DOHH2 (cell line): ENCODE results near the gene EXOSC3.

Experiments
- H3F3A ChIP-seq: fragments of 200-600 bp; sonication (generic), shearing (Covaris generic); 2 replicates; pipeline ENCODE4 v1.6.0; 2016; ENCODE audit warnings: antibody characterized with exemption, mild to moderate bottlenecking; ENCODE audit not compliant: control insufficient read depth, insufficient read depth
- H3K27ac ChIP-seq: fragments of 200-600 bp; sonication (generic); 2 replicates; pipeline ENCODE4 v1.5.1; 2014; ENCODE audit warnings: low read depth, mild to moderate bottlenecking, low read length, moderate library complexity
- H3K27me3 ChIP-seq: fragments of 200-600 bp; sonication (generic); 2 replicates; pipeline ENCODE4 v1.6.1; 2014; ENCODE audit warnings: mild to moderate bottlenecking, low read length, mixed read lengths; ENCODE audit not compliant: control insufficient read depth
- H3K36me3 ChIP-seq: fragments of 200-600 bp; sonication (generic); 2 replicates; pipeline ENCODE4 v1.6.1; 2014; ENCODE audit warnings: mild to moderate bottlenecking, low read length, moderate library complexity, mixed read lengths; ENCODE audit not compliant: control insufficient read depth
- H3K4me1 ChIP-seq: fragments of 200-600 bp; sonication (generic); 2 replicates; pipeline ENCODE4 v1.6.1; 2014; ENCODE audit warnings: mild to moderate bottlenecking, low read length, mixed read lengths; ENCODE audit not compliant: control insufficient read depth
- H3K4me2 ChIP-seq: fragments of 200-600 bp; sonication (generic); 2 replicates; pipeline ENCODE4 v1.6.0; 2014; ENCODE audit warnings: mild to moderate bottlenecking, low read length, moderate library complexity
- H3K4me3 ChIP-seq: fragments of 200-600 bp; sonication (generic); 2 replicates; pipeline ENCODE4 v1.5.1; 2014; ENCODE audit warnings: mild to moderate bottlenecking, low read length, mixed read lengths
- H3K79me2 ChIP-seq: fragments of 200-600 bp; sonication (generic); 2 replicates; pipeline ENCODE4 v1.6.1; 2014; ENCODE audit warnings: mild to moderate bottlenecking, low read length, mixed read lengths; ENCODE audit not compliant: control insufficient read depth
- H3K9me2 ChIP-seq: fragments of 200-600 bp; sonication (generic); replicated peaks from 2 replicates; pipeline ENCODE4 v1.6.1; 2014; ENCODE audit warnings: mild to moderate bottlenecking, low read length, mixed read lengths; ENCODE audit not compliant: control insufficient read depth
- H3K9me3 ChIP-seq: fragments of 200-600 bp; sonication (generic); 2 replicates; pipeline ENCODE4 v1.6.1; 2014; ENCODE audit warnings: antibody characterized with exemption, low read length, mixed read lengths; ENCODE audit not compliant: control insufficient read depth, insufficient read depth
- H4K20me1 ChIP-seq: fragments of 200-600 bp; sonication (generic); 2 replicates; pipeline ENCODE4 v1.6.0; 2014; ENCODE audit warnings: low read depth, mild to moderate bottlenecking, antibody characterized with exemption, low read length, moderate library complexity; ENCODE audit not compliant: control insufficient read depth, insufficient read depth
- CTCF ChIP-seq: fragments of 200-600 bp; sonication (generic); IDR thresholded peaks from one replicate; pipeline ENCODE4 v1.5.1; 2014; ENCODE audit warnings: antibody characterized with exemption, mild to moderate bottlenecking, low read depth, low read length; ENCODE audit not compliant: poor library complexity, severe bottlenecking
- EZH2phosphoT487 ChIP-seq: fragments of 200-600 bp; sonication (generic); IDR thresholded peaks from 2 replicates; pipeline ENCODE4 v1.6.1; 2017; ENCODE audit warnings: borderline replicate concordance, mild to moderate bottlenecking, antibody characterized with exemption, low read length, moderate library complexity, mixed read lengths

The EXOSC3 gene

GRCh38 chr9:37806271-37806670 is 21.4 kb upstream of the EXOSC3 start:
- H3K27ac ChIP-seq, result no peak overlapping the region
- H3K27me3 ChIP-seq, result no peaks in the 10 kb centered on the region
- no peak overlapping the region for H3K4me2 ChIP-seq
- peaks cover 79% of the 10 kb centered on the region for H3K79me2 ChIP-seq
- no peaks in the 10 kb centered on the region for H3F3A ChIP-seq
- H3K9me3 ChIP-seq, result no peaks in the 10 kb centered on the region
- TF ChIP-seq EZH2phosphoT487 (no peak), CTCF (no peak)
- H4K20me1 ChIP-seq, result peaks cover 11% of the 10 kb centered on the region
- H3K4me1 ChIP-seq, result peaks cover 17% of the 10 kb centered on the region
- peaks cover 22% of the 10 kb centered on the region for H3K36me3 ChIP-seq
- H3K4me3 ChIP-seq, result no peak overlapping the region
- H3K9me2 ChIP-seq, result no peaks in the 10 kb centered on the region

GRCh38 chr9:37801959-37802711 is 17.3 kb upstream of the EXOSC3 start:
- Histone ChIP-seq H3K4me1 (peaks cover 23% of the 10 kb centered on the region), H3F3A (no peaks in the 10 kb centered on the region), H3K27ac (no peak overlapping the region), H4K20me1 (peaks cover 11% of the 10 kb centered on the region), H3K36me3 (peaks cover 26% of the 10 kb centered on the region), H3K9me2 (no peaks in the 10 kb centered on the region), H3K9me3 (no peaks in the 10 kb centered on the region), H3K4me2 (peak overlapping the region; percentile 93), H3K27me3 (no peaks in the 10 kb centered on the region), H3K79me2 (peaks cover 69% of the 10 kb centered on the region), H3K4me3 (peak overlapping the region; percentile 88)
- TF ChIP-seq EZH2phosphoT487, result no peak

- H3K27me3 ChIP-seq, result no peaks in the 10 kb centered on the region
- H3K4me3 ChIP-seq, result peak overlapping the region; percentile 88
- H3K9me2 ChIP-seq, result no peaks in the 10 kb centered on the region
- peak overlapping the region; percentile 62 for H3K27ac ChIP-seq
- no peaks in the 10 kb centered on the region for H3F3A ChIP-seq
- peaks cover 26% of the 10 kb centered on the region for H3K36me3 ChIP-seq
- peak overlapping the region; percentile 93 for H3K4me2 ChIP-seq
- peaks cover 11% of the 10 kb centered on the region for H4K20me1 ChIP-seq
- H3K9me3 ChIP-seq, result no peaks in the 10 kb centered on the region
- H3K79me2 ChIP-seq, result peaks cover 63% of the 10 kb centered on the region
- peaks cover 23% of the 10 kb centered on the region for H3K4me1 ChIP-seq
- TF ChIP-seq CTCF (no peak), EZH2phosphoT487 (no peak)
Observed at GRCh38 chr9:37801287-37801850, 16.5 kb upstream of the EXOSC3 start.
